AG09309 (cell line): ENCODE results near the gene RIPOR3.

Experiments
- DNase-seq: peaks from one replicate; pipeline ENCODE4 v3.0.0-alpha.2; 2010; ENCODE audit warnings: low read depth
- H3K4me3 ChIP-seq: 2 replicates; pipeline ENCODE4 v1.5.1; 2011; ENCODE audit warnings: mild to moderate bottlenecking, low read depth, low read length, moderate library complexity; ENCODE audit not compliant: control insufficient read depth
- TF ChIP-seq, protein P1 (sequence below): IDR thresholded peaks from 2 replicates; pipeline ENCODE4 v1.5.1; 2011; ENCODE audit warnings: mild to moderate bottlenecking, low read depth, low read length, inconsistent platforms; ENCODE audit not compliant: insufficient read depth, control insufficient read depth; ENCODE audit errors: missing control alignments

RIPOR3 gene

DNA sequence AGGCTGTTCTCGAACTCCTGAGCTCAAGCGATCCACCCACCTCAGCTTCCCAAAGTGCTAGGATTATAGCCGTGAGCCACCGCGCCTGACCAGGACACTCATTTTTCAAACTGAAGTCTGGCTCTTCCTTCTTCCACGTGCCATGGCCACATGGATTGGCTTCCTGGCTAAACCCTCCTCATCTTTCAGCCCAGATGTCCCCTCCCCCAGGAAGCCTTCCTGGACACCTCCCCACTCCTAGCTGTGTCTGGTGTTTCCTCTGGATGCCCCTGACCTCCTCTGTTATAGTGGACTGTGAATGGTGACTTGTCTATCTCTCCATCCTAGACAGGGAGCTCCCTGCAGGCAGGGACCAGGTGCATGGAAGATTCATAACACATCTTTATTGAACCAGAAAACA, 57.2 kb downstream of the RIPOR3 start:
- TF ChIP-seq, protein P1, sequence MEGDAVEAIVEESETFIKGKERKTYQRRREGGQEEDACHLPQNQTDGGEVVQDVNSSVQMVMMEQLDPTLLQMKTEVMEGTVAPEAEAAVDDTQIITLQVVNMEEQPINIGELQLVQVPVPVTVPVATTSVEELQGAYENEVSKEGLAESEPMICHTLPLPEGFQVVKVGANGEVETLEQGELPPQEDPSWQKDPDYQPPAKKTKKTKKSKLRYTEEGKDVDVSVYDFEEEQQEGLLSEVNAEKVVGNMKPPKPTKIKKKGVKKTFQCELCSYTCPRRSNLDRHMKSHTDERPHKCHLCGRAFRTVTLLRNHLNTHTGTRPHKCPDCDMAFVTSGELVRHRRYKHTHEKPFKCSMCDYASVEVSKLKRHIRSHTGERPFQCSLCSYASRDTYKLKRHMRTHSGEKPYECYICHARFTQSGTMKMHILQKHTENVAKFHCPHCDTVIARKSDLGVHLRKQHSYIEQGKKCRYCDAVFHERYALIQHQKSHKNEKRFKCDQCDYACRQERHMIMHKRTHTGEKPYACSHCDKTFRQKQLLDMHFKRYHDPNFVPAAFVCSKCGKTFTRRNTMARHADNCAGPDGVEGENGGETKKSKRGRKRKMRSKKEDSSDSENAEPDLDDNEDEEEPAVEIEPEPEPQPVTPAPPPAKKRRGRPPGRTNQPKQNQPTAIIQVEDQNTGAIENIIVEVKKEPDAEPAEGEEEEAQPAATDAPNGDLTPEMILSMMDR, result no peak
- no peak for DNase-seq
- no peak overlapping the region for H3K4me3 ChIP-seq

DNA sequence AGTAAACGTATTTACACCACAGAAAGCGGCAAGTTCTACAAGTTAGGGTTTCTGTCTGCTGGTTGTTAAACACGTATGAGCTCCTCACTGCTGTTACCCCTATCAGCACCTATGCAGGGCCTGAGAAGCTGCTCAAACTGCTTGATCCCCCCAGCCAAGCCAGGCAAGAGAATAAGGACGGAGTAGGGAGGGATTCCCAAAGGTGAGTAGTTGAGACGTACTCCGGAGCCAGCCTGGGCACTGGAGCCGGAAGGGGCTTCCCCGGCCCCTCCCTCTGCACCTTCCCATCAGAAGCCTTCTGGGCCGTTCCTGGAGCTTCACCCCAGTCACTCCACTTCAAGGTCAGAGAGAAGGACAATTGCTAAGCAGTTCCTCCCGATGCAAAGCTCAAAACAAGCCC, 58.0 kb downstream of the RIPOR3 start:
- H3K4me3 ChIP-seq, result no peak overlapping the region
- DNase-seq, result no peak
- TF ChIP-seq, protein P1, result no peak

DNA sequence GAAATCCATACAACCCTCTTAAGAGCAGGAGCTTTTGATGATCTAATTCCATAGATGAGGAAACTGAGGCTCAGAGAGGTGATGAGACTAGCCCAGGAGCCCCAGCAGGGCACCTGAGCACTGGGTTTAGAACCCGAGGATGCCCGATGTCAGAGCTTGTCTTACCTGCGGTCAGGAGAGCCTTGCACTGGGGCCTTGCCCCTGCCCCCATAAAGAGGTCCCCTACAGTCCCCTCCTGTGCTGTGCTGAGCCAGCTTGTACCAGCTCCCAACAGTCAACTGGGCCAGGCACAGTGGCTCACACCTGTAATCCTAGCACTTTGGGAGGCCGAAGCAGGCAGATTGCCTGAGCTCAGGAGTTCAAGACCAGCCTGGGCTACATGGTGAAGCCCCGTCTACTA, 58.6 kb downstream of the RIPOR3 start:
- TF ChIP-seq, protein P1, result no peak
- DNase-seq, result no peak
- no peak overlapping the region for H3K4me3 ChIP-seq

DNA sequence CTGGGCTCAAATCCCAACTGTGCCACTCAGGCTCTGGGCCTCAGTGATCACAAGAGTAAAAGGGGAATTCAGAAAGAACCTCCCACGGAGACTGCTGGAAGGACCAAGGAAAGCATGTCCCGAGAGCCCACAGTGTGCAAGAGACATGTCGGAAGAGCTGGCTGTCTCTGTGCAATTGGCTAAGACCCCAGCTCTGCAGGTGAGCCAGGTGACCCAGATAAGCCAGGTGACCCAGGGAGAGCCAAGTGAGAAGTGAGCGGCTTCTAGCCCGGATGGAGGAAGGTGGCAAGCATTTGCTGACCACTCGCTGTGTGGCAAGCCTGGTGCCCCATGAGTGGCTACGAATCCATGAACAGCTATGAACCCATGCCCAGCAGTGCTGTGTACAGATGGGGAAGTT, 59.1 kb downstream of the RIPOR3 start:
- TF ChIP-seq, protein P1, result no peak
- no peak for DNase-seq
- H3K4me3 ChIP-seq, result no peak overlapping the region

DNA sequence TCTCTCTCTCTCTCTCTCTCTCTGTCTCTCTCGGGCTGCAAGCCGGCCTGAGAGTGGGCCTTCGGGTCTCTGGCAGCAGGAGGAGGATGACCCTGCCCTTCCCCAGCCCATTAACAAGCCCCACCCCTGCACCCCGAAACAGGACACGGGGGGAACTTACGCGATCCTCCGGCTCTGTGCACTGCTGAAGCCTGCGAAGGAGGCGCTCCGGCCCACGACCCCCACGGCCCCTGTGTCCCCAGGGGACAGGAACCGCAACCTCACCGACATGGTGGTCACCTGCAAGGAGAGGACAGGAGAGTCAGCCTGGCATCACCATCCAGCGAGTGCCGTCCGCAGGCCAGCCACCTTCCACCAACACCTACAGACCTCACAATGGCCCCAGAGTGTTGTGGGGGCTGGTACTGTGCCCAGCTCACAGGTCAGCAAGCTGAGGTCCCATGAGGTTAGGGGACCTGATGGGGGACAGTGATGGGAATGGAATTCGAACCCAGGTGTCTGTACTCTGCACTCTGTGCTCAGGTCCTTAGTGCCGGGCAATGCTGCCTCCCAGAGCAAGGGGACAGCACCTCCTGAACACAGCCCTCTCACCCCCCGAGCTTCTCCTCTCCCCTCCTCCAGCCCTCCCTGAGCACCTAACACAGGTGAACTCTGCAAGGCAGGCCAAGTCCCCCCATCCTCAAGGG, 60.6 kb downstream of the RIPOR3 start:
- no peak for DNase-seq
- TF ChIP-seq, protein P1, result no peak
- no peak overlapping the region for H3K4me3 ChIP-seq

DNA sequence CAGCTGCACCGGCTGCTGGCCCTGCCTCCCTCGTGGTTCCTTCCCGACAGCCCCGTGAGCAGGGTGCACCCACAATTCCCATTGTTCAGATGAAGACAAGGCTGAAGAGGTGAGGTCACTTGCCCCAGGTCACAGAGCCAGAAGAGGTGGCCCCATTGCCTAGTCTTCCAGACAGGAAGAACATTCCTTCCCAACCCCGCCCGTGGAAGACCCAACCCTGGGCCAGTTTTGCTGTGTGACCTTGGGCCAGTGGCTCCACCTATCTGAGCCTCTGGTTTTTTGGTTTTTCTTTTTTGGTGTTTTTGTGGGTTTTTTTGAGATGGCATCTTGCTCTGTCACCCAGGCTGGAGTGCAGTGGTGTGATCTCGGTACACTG, 61.7 kb downstream of the RIPOR3 start:
- no peak for DNase-seq
- TF ChIP-seq, protein P1, result no peak
- H3K4me3 ChIP-seq, result no peak overlapping the region
